ENCODE data around the gene PTPRS.

The PTPRS gene

DNA sequence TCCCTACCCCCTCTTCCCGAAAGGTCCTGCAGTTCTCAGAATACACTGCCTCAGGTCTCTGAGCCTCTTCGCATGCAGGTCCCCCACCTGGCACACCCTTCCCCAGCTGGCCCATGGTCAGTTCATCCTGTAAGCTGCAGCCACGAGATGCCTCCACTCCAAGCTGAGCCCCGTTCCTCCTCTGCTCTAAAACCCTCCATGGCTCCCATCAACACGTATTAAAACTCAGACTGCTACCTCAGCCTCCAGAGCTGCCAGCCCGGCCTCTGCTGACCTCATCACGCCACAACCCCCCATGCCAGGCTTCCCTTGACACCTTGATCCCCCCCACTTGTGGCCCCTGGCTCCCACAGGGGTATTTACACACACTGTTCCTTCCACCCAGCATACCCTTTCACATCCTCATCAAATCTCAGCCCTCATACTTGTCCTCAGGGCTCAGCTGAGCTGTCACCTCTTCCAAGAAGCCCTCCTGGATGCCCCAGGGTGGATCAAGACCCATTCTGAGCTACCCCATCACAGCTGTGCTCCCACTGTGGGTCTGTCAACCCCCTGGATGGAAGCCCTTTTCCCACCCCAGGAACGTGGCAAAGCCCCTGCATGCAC is 48.9 kb downstream of the PTPRS start:
- in situ Hi-C loops (cut with HindIII; ENCODE audit: low sequenced_read_pairs), result no loop called here
- TF ChIP-seq, protein P1, sequence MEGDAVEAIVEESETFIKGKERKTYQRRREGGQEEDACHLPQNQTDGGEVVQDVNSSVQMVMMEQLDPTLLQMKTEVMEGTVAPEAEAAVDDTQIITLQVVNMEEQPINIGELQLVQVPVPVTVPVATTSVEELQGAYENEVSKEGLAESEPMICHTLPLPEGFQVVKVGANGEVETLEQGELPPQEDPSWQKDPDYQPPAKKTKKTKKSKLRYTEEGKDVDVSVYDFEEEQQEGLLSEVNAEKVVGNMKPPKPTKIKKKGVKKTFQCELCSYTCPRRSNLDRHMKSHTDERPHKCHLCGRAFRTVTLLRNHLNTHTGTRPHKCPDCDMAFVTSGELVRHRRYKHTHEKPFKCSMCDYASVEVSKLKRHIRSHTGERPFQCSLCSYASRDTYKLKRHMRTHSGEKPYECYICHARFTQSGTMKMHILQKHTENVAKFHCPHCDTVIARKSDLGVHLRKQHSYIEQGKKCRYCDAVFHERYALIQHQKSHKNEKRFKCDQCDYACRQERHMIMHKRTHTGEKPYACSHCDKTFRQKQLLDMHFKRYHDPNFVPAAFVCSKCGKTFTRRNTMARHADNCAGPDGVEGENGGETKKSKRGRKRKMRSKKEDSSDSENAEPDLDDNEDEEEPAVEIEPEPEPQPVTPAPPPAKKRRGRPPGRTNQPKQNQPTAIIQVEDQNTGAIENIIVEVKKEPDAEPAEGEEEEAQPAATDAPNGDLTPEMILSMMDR (IDR thresholded peaks at IDR 0.05; ENCODE audit: low read depth, low read length), result no peak
- DNase-seq (ENCODE audit: low read depth, low spot score), result no peak
- H3K4me3 ChIP-seq (ENCODE audit: low read depth, low read length), result no peak overlapping the region

Measured in astrocyte of the spinal cord (primary cell).